HG03280 (cell line): ENCODE results near the gene SPATA1.
"Not testable (repeated sequence)": the region's sequence is repeated elsewhere in the genome, so short reads cannot be mapped to it uniquely, and the experiment has no call there.

Source experiments
- ATAC-seq: cut with Tn5 transposase; IDR thresholded peaks from one replicate; pipeline ENCODE4 v1.9.1; 2021; ENCODE audit warnings: mild to moderate bottlenecking, moderate library complexity; ENCODE audit not compliant: unreplicated experiment

Gene SPATA1

DNA sequence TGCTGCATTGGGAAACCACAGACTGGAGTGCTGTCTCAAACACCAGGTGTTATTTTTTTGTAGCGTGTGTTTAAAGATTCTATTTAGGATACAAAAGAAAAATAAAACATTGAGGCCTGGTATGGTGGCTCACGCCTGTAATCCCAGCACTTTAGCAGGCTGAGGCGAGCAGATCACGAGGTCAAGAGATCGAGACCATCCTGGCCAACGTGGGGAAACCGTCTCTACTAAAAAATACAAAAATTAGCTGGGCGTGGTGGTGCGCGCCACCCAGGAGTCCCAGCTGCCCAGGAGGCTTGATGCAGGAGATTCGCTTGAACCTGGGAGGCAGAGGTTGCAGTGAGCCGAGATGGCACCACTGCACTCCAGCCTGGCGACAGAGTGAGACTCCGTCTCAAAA lies 1.7 kb downstream of the SPATA1 start:
- not testable (repeated sequence) for ATAC-seq

DNA sequence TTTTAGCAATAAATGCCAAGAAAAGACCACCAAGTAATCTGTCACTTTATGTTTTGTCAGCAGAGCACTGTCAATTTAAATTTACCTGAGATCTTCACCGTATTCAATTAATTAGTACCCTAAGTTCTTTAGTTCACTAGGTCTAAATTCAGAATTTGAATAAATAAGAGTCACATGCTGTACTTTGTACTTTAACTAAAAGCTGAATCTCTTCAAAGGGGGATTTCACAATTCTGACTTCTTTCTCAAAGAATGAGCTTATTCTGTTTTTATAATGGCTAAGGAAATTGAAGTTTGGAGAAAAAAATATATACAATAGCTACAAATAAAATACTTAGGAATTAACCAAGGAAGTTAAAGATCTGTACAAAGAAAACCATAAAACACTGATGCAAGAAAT lies 2.3 kb downstream of the SPATA1 start:
- no peak for ATAC-seq

DNA sequence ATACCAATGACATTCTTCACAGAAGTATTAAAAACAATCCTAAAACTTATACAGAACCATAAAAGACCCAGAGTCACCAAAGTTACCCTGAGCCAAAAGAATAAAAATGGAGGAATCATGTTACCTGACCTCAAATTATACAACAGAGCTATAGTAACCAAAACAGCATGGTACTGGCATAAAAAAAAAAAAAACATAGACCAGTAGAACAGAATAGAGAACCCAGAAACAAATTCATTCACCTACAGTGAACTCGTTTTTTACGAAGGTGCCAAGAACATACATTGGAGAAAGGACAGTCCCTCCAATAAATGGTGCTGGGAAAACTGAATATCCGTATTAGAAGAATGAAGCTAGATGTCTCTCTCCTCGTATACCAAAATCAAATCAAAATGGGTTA lies 2.8 kb downstream of the SPATA1 start:
- ATAC-seq: no peak

DNA sequence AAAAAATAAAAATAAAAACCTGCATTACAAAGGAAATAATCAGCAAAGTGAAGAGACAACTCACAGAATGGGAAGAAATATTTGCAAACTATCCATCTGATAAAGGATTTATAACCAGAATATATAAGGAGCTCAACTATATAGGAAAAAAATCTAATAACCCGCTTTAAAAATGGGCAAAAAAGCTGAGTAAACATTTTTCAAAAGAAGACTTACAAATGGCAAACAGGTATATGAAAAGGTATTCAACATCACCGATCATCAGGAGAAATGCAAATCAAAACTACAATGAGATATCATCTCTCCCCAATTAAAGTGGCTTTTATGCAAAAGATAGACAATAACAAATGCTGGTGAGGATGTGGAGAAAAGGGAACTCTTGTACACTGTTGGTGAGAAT lies 4.0 kb downstream of the SPATA1 start:
- ATAC-seq: no peak

DNA sequence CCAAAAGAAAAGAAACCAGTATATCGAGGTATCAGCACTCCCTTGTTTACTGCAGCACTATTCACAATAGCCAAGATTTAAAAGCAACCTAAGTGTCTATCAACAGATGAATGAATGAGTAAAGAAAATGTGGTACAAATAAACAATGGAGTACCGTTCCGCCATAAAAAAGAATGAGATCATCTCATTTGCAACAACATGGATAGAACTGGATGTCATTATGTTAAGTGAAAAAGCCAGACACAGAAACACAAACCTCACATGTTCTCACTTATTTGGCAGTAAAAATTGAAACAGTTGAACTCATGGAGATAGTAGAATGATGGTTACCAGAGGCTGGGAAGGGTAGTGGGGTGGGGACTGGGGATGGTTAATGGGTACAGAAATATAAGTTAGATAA lies 4.5 kb downstream of the SPATA1 start:
- no peak for ATAC-seq

DNA sequence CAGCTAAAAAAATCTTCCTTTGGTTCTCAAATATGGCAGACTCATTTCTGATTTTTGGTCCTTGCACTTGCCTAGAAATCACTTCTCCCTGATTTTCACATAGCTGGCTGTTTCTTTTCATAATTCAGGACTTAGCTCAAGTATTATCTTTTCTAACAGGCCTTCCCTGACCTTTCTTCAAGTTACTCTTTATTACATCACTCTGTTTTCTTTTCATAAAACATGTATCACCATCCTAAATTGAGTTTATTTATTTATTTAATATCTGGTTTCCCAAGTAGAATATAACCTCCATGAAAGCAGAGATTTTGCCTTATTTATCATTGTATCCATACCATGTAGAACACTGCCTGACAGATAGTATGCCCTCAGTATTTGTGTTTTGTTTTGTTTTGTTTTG lies 18.4 kb downstream of the SPATA1 start:
- ATAC-seq: no peak

DNA sequence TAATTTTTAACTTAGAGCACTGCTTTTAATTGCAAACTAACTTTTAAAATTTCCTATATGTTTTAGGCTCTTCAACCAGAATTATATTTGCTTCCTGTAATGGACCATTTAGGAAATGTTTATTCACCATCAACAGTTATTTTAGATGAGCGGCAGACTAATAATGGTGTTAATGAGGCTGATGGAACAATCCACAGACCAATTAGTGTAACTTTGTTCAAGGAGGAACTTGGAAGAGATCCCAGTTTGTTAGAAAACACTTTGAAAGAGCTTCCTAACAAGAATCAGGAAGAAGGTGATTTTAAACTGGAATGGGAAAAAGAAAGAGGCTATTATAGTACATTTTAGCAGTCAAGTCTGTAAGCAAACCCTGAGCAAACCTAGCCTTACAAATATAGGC lies 19.6 kb downstream of the SPATA1 start:
- ATAC-seq: no peak

DNA sequence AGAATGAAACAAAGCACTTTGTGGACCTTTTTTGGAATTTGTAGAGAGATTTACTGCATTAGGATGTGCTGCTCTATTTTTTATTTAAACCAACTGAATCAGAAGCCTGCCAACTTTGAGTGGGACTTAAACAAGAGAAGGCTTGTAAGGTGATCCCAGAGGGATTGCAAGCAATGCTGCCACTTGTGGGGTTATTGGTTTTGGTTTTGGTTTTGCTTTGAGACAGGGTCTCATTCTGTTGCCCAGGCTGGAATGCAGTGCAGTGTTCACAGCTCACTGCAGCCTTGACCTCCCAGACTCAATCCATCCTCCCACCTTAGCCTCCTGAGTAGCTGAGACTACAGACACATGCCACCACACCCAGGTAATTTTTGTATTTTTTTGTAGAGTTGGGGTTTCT lies 32.4 kb downstream of the SPATA1 start:
- ATAC-seq: no peak

DNA sequence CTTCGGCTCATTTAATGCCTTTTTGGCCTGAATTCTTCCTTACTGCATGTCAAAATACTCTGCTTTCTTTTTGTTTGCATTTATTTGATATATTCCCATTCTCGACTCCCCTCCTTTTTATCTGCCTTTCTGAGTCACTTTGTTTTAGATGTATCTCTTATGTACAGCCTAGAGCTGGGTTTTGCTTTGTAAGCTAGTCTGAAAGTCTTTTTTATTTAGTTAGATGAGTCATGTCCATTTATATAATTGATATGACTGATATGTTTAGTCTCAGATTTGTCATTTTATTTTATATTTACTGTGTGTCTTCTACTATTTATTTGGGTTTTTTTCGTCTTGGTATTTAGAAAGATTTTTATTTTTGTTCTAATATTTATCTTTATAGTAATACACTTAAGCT lies 33.8 kb downstream of the SPATA1 start:
- ATAC-seq: no peak

DNA sequence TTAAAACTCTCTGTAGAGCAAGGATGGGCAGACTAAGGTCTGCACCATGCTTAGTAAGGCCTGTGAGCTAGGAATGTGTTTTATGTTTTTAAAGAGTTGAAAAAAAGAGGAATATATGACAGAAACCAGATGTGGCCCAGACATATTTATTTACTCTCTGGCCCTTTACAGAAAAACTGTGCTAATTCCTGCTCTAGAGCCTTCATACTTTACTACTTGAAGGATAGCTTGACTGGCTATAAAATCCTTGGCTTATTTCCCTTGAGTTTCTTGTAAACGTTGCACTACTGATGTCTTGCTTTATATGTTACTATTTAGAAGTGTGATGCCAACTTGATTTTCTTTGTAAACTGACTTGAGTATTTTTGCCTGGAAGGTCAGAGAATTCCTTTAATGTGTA lies 34.6 kb downstream of the SPATA1 start:
- ATAC-seq: no peak

DNA sequence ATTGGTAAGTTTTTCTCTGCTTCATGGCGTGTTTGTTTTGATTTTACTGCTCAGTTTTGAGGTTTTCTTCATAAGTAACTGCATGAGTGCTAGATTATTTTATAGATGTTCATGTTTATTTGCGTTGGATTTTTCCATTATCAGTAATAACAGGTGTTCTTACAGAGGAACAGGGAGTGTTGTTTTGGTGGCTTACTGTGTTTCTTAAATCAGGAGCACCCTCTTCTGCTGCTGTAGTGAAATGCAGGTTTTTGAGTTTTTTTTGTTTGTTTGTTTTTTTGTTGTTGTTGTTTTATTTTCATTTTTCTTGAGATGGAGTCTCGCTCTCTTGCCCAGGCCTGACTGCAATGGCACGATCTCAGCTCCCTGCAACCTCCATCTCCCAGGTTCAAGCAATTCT lies 35.5 kb downstream of the SPATA1 start:
- no peak for ATAC-seq

DNA sequence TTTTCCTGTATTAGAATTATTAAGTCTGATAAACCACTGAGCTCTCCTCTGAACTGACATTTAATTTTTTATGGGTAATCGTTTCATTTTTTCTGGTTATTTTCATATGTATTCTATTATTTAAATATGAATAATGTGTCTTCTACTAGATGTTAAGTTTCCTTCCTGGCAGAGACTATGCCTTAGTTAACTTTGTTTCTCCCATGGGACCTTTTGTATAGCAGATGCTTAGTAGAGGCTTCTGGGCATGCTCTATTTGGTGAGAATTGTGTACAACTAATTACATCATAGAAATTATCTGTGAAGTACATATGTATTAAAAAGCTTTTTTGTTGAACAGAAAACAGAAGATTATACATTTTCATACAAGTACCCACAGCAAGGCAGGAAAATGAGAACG lies 44.6 kb downstream of the SPATA1 start:
- no peak for ATAC-seq

DNA sequence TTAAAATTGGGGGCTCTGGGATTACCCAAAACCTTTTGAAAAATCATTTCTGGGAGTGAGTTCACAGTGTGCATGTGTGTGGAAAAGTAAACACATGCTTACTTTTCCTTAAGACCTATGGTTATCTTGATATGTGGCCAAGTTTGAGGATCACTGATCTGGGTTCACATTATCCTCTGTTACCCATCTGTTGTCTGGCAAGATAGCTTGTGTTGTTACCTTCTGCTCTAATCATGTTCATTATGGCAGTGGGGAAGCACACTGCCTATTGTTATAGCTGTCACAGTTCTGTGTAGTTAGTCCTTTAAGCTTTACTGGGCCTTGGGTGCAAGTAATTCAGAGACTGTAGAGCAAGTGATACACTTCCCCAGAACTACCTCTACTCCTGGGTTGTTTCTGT lies 63.0 kb downstream of the SPATA1 start:
- ATAC-seq: no peak

DNA sequence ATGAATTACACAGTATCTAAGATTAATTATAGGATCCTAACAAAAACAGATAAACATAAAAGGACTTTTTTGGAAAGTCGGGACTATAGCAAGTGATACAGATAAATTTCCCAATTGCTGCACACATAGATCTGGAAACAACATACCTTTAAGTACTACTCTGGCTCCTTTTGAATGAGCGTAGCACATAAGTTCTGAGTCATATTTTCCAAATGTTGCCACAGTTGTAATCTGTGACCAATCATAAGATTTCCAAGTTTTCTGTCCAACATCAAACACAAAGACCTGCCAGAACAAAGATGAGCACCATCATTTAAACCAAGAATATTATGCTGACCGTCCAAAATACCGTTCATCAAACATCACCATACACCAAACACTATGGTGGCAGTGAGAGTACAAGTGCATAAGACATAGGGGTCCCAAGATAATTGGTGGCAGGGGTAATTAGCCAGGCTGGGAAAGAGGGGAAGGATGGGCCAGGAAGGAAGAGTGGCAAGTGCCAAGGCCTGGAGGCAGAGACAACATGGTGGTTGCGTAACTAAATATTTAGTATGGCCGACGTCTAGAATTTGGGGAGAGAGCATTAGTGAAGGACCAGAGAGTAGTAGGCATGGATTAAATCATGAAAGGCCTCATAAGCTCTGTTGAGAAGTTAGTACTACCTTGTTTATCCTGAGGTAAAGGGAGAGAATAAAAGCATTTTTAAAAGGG lies 64.4 kb downstream of the SPATA1 start:
- ATAC-seq: no peak

DNA sequence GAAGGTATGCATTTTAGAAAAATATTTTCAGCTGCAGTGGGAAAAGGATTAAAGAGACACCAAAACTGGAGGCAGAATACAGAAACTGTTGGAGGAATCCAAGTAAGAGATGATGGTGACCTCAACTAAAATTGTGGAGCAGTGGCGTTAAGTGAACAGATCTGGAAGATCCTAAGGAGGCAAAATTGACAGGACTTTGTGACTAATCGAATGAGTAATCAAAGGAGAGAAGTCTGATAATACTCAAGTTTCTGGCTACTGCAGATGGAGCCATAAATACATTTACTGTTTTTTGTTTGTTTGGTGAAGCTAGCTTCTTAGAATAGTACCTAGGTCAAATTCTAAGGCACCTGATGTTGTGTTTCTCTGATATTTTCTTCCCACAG lies 65.0 kb downstream of the SPATA1 start:
- no peak for ATAC-seq

DNA sequence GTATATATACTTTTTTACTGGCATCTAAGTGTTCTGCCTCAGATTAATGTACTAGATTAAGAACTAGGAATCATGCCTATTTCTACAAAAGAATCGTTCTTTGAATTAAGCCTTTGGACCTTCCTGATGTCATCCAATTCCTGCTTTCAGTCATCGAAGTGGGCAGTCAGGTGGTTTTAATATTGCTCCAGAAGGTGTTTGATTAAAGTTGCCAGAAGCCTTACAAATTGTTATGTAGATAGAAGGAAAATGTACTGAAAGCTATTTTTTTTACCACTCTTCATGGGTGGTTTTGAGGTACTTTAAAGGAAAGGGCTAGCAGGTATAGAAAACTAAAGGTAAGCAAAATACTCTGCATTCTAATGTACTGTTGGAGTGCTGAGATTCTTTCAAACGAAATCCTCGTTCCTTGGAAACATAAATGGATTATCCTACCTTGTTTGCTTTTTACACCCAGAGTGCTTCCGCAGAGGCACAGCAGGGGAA lies 67.3 kb downstream of the SPATA1 start:
- ATAC-seq: no peak

DNA sequence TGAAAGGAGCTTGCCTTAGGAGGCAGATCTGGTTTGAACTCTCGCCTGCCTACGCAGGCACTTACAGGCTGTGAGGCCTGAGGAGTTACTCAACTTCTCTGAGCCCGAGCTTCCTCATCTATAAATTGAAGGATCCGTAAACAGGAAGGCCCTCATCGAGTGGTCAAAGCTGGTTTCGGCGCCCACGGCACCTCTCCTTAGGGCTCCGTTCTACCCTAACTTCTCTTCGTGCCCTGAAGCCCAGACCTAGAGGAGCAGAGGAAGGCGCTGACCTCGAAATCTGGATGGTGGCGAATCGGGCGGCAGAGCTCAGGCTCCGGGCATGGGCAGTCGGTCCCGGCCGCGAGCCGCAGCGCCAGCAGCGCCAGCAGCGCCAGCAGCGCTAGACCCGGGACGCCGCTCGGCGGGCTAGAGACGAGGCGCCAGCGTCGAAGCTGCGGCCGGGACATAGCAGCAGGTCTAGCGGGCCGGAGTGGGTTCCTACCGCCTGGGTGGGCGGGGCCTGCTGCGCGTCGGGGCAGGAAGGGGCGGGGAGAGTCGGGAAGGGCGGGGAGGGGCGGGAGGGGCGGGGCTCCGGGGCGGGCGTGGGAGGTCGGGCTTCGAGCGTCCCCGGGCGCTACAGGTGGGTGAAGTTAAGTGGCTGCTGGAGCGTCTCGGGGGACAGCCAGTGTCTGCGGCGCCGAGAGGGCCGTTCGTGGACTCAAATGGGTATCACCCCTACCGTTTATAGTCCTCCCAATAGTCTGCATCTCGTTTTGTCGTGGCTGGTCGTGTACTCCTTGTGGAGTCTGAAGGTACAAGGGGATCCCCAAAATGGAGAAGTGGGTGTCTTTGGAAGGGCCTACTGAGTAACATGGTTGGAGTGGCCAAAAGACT lies 68.0 kb downstream of the SPATA1 start, which contains the start of gene CTBS:
CTBS (minus strand) TSS at position 474 of the 876 bp plus-strand sequence; CDS start at position 449, 25 bp downstream.
- peak; percentile 87 for ATAC-seq

DNA sequence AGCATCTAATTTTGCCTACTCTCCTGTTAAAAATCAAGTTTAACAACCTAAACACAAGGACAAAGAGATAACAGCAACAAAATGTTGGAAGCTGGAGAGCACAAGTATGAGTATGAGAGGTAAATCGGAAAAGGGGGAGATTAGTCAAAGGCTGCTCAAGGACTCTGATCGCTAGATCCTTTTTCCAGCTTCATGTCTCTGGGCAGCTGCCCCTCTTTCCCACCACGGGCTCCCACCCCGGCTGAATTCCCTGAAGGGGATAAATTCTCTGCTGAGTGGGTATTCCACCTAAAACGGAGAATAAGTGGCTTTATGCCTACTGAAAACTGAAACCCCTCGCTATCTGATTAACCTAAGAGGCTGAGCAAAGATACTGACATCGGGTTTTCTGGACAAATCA lies 68.8 kb downstream of the SPATA1 start:
- ATAC-seq: no peak

DNA sequence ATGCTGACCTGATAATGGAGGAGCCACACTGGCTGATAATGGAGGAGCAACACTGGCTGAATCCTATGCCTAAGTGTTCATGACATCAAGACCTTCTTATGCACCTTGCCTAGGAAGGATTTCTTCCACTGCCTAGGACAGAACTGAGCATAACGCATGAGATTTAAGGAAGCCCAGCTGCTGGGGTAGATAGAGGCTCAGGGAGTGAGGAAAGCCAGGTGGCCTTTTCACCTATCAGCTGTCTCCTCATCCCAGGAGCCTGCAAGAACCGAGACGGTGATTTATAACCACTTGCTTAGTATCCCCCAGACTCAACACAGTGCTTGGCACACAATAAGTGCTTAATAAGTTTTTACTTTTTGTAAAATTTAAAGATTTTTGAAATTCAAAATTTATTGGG lies 75.5 kb downstream of the SPATA1 start:
- ATAC-seq: no peak

DNA sequence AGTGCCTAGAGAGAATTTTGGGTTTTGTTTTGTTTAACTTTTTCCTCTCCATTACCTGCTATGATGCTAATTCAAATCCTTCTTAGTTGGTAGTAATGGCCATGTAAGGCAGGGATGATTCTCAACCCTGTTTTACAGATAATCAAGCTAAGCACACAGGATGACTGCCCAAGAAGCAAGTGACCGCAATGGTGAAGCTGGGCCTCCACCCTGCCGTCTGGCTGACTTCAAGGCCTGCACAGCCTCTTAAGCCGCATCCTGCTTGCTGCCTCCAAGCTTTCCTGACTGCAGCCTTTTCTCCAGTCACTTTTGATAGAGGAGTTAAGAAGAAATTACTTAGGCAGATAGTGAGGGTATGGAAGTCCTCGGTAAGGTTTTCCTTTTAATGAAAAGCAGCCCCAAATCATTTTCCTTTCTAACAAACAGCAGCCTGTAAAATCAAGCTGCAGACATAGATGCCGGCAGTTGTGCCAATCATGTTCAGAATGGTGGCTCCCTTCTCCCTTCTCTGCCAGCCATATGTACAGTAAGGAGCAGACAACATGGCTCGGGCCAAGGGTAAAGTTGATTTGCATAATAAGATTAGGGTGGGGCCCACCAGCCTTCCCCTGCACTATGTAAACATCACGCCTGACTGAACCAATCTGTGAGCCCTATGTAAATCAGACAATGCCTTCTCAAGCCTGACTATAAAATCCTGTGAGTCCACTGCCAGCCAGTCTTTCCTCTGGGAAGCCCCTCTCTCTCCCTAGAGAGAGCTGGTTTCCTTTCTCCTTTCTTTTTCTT lies 76.8 kb downstream of the SPATA1 start:
- no peak for ATAC-seq

DNA sequence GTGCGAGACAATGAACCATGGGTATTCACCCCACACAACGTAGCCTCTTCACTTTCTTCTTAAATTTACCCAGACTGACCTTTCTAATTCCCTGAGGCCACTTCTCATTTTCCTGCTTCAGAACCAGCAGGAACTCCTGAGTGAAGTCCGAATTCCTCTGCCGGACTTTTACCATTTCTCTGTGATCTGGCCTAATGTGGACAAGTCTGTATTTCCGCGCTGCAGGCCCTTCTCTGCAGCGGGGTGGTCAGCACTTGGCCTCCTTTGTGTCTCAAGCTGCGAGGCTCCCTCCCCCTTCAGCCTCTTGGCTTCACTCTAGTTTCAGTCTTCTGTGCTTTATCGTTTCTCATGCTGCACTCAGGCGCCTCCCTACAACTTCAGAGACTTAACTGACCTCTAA lies 77.5 kb downstream of the SPATA1 start:
- no peak for ATAC-seq
